ENCODE results near the gene DTX1.

- no peak for TF ChIP-seq EZH2 (IDR thresholded peaks at IDR 0.05; ENCODE audit: borderline replicate concordance, insufficient read depth, low read depth, low read length, poor library complexity, severe bottlenecking)
- TF ChIP-seq CTCF (IDR thresholded peaks at IDR 0.05): no peak
Measured at GRCh38 chr12:113016796-113017195, 39.7 kb upstream of the DTX1 start.
